Myometrial cell (primary cell): ENCODE measurements around the gene HS6ST3. TPM values are rescaled to one million over a fixed set of nuclear protein-coding genes. Genes with fewer than 3 reads are reported as not detected.

Experiments used
- total RNA-seq: library from RNA; depleted of rRNA; stranded (reverse); fragments of >200 nt; gene quantifications from 2 replicates; pipeline ENCODE4 v1.2.3, GENCODE V29; 2015

HS6ST3 gene
- total RNA-seq = not detected in 2 replicates

GRCh38 chr13:96089749-96090239 is at the start of gene HS6ST3:
Gene HS6ST3 (plus strand): TSS chr13:96090107.

GRCh38 chr13:96053003-96053703 is 36.8 kb upstream of the HS6ST3 start, which contains the start of gene UGGT2:
Gene UGGT2 (minus strand): TSS chr13:96053401. CDS start chr13:96053312, 89 bp downstream.

Other genes with a start within 250 kb of the HS6ST3 start
- 24.5 and 30.5 TPM in 2 replicates for gene UGGT2, start 36.7 kb upstream of the HS6ST3 start, total RNA-seq